ENCODE measurements around the gene MITF.
"Not testable (repeated sequence)": the region's sequence is repeated elsewhere in the genome, so short reads cannot be mapped to it uniquely, and the experiment has no call there.

Gene MITF

GRCh38 chr3:69880069-69880640, 140.9 kb downstream of the MITF start:
- DNase-seq: no peak

DNA sequence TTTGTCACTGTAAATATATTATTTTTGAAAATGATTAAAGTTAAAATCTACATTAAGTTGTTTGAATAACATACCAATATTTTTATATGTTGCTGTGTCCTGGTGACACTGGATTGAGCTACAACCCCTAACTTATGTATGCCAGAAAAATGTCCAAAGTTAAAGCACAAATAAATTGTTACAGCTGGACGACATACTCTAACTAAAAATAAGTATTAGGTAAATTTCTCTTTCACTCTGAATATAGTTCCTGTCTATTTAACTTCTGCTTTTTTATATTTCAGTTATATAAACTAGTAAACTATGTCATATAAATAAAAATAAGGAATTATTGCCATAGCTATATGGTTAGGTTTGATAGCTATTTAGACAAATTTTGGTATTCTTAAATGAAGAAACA, 141.8 kb downstream of the MITF start:
- no peak for DNase-seq

DNA sequence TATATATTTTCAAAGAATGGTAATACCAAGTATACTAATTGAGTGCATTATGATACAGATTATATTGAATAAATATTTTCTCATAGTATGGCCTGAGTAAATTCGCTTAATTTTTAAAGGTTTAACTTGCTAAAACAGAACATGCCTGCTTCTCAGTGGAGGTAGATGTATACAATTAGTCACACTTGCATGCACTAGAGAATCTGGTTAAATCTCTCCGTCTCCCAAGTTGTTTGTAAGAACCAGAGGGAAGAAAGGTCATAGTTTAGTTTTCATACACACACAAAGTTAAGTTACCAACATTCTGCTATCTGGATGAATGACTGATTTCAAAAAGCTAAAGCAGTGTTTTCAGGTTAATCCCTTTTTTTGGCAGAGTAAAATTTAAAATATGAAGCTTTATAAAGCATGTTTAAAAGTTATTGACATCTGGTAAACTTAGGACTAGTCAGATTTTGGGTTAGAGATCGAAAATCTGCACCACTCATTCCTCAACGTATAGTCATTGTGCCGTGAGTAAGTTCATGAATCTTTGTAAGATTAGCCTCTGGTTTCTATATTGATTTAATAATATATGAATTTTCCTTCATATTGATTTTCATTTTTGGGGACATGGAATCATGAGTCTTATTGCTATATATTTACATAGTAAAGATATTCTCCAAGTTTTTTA, 142.6 kb downstream of the MITF start:
- DNase-seq: no peak

DNA sequence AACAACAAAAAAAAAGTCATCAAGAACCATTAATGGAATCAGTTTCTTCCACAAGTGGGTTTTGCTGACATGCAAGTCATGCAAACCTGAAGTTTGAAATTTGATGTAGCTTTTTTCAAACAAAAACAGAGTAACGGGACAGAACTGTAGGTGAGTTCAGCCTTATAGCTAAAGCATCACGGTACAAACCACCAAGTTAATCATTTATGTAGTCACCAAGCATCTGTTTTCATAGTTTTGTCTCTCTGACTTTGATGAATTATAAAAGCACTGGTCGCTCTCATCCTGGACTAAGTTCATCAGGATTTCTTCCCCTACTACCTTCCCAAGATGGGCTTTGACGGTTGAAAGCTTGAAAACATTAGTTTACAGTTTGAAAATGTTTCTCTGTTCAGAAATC, 143.3 kb downstream of the MITF start:
- DNase-seq: no peak

DNA sequence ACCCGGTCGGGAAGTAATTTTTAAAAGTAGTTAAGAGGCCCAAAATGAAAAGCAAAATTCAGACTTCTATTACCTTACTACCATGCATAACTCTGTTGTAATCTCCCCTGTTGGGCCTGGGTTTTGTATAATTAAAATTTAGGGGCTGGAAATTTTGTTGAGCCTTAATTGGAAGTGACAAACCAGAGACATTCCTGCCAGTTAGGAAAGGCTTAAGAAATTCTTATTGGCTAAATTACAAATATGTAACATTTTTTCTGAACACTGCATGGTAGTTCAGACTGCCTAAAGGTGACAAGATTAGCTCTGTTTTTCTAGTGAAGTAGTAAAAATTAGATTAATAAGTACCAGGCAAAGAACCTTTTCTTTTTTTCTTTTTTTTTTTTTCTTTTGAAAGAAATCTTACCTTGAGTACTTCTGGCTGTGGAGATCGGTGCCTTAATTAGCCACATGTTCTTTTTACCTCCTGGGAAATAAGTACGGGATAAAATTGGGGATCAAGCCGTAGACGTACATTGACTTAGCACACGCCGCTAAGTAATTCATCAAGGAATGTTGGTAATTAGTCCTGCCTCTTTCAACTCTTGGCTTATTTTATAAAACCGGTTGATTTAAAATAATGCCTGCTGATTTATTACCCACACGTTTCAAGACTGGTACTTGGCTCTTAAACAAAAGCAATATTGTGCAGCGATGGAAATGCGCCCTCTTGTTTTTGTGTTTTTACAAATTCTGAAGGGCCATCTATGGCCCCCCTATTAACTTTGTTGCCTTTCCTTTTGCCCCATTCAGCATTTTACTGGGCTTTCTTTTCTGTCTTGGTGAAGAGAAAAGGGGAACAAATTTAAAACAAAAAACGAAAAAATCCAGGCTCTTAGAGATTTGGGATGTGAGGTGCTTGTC, 149.0 kb downstream of the MITF start:
- no peak for DNase-seq

DNA sequence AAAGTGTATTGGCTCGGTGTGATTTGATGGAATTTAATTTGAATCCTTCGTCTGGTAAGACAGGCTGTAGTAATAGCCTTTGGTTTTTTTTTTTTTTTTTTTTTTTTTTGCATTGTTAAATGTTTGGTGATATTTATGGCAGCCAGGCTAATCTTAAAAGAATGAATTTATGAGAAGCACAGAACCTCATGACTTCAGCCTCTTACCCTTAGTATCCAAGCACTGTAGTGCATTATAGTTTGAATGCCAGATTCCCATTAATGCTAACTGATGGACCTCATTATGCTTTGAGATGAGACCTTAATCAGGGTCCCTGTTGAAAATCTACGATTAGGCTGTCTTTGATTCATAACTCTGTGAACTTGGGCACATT, 149.7 kb downstream of the MITF start:
- DNase-seq: no peak

- DNase-seq: no peak
Observed at GRCh38 chr3:69890084-69890483, 150.8 kb downstream of the MITF start.

DNA sequence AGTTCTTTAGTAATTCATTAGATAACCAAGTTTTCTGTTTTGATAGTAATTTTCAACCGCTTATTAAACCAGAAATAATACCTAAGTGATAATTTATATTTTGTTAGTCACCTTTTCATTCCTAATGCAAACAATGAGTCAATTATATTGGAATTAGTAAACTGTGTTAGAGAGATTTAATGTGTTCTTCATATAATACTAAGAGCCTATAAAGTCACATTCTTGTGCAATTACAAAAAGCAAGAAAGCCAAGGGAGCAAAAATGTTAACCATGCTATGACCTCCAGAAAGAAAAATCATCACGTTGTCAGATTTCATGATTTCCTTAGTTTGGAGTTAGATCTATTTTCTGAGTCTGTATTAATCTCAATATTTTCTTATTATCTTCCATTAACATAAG, 151.4 kb downstream of the MITF start:
- no peak for DNase-seq

DNA sequence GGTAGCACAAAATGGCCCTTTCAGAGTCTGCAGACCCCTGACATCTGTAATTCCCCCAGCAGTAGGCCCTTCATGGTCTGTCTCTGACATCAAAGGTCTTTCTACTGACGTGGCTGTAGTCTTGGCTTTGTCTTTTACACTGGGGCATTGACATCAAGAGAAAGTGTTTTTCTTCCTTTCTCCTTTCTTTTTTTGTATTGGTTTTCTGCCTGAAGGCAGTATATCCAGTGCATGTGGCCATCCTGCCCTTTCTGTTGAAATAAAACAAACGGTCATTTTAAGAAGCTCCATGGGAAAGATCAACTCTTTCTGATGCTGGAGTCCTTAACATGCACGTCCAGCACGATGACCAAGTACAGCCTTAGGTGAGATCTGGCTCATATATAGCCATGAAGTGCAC, 153.4 kb downstream of the MITF start:
- no peak for DNase-seq

DNA sequence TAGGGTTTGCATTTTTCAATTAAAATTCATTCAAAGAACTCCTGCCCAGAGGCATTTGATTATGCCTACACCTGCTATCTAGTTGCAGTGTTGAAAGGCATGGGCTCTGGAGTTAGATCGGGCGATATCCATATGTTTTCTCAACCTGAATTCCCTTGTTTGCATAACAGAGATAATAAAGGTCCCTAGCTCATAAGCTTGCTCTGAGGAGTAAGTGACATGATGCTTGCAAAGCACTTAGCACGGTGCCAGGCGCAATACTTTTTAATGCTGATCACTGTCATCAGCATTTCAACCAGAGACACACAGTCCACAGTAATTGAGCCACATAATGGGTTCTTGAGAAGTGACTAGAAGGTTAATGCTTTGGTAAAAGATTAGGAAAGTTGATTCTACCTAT, 154.0 kb downstream of the MITF start:
- no peak for DNase-seq

- no peak for DNase-seq
Observed at GRCh38 chr3:69896095-69896494, 156.8 kb downstream of the MITF start.

- DNase-seq: no peak
Observed at GRCh38 chr3:69900331-69900730, 161.1 kb downstream of the MITF start.

DNA sequence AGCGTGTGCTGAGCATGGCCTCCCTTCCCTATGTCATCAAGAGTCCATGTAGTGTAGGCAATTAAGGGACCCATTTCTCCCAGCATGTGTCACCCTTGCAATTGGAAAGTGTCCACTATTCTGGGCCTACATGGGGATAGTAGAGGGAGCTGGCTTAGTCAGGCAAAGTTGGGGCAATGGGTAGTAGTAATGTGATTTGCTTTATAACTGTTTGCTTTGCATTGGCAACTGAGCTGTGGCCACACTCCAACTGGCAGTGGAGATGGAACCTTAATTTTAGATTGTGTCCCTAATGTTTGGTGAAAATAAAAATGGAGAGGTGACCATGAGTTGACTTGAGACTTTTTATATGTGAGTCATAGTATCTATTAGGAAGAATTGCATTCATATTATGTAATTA, 162.5 kb downstream of the MITF start:
- DNase-seq: no peak

DNA sequence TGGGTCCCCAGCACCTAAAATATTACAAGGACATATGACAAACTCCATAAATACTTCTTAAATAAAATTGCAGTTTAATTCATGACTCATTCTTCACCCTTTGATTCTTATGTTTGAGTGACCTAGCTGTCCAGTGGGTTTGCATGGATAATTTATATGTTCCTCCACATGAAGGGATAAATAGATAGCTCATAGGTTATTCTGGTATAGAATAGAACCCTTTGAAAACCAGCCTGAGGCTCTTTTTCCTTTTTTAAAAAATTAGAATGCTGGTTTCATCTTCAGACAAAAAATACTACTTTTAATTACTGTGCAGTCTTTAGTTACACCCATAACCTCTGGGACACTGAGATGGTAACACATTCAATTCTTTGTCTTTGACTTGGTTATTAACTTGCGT, 163.1 kb downstream of the MITF start:
- DNase-seq: no peak

DNA sequence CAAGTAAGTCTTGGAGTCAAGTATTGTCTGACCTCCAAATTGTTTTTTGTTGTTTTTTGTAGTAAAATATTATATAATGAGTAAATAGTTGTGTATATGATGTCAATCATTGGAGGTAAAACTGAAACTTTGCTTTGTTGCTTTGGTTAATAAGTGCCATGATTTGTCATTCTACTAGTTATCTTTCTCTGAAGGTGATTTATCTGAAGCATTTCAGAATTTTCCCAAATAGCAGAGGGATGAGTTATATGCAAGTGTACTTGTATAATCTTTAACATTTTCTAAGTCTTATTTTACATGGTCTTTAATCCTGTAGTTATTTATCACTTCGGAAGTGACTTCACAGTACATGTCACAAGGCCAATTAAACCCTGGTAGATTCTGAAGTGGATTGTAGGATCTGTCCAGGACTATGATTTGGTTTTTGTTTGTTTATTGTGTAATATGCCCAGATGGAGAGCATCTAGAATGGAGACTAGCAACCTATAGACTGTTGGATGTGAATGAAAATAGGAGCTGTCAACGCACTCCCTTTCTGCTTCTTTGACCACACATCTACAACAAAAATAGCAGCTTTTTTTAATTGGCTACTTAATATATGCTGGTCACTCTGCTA, 167.2 kb downstream of the MITF start:
- no peak for DNase-seq

- no peak for DNase-seq
Observed at GRCh38 chr3:69907554-69907953, 168.3 kb downstream of the MITF start.

GRCh38 chr3:69909859-69910258, 170.6 kb downstream of the MITF start:
- not testable (repeated sequence) for DNase-seq

DNA sequence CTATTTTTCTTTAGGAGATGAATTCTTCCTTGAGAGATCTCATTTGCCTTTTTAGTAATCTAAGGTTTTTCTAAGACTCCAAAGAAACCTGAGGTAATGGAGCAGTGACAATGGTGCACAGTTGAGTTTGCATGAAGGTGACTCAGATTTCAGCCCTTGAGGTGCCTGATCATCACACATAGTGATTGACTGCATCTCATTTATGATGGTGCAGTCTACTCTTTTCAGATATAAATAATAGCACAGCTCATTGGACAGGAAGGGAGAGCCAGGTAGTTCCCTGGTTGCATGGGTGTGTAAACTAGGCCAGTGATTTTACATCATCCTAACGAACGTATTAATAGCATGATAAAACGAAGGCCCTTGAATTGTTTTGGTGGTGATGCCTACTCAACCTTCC, 174.2 kb downstream of the MITF start:
- DNase-seq: no peak

DNA sequence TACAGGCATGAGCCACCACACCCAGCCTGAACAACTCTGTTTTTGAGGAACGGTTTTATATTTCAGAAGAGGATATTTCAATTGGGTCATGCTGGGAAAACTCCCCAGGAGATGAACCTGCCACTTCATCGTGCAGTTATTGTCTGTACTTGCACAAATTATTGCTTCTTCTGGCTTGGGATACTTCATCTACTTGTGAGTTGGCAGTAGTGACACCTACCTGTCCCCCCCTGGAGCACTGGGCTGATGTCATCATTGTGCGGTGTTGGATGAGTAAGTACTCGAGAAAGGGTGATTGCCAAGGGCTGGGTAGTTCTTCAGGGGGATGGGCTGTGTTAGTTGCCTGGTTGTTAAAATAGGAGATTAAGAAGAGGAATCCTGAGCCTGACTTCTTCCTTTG, 175.1 kb downstream of the MITF start:
- DNase-seq: no peak

DNA sequence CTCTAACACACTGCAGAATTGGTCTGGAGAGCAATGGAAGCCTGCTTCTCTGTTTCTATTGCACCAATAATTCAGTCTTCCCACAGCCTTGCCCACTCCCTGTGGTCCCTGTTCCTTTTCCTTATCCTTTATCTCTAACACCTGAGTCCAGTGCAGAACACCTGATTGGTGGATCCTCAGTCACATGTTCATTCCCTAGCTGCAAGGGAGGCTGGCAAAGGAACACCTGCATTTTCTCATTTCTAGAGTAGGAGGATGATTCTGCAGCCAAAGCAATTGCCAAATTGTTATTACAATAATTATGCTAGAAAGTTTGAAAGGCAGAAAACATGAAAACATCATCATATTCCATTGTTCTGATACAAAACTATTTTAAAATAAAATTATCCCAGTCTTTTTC, 176.5 kb downstream of the MITF start:
- DNase-seq: no peak

GRCh38 chr3:69920009-69920408, 180.7 kb downstream of the MITF start:
- DNase-seq: not testable (repeated sequence)

DNA sequence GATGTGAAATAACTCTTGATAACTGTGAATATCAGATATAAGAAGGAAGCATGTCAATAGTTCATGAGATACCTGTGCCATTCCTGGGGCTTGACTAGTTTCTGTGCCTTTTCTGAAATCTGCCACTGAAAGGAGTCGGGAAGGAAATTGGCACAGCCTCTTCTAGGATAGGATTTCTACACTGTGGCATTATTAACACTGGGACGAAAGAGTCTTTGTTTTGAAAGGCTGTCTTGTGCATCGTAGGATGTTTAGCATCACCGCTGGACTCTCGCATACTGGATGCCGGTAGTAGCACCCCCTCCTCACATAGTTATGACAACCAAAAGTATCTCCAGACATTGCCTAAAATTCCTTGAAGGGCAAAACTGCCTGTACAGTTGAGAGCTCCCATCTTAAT, 182.4 kb downstream of the MITF start:
- DNase-seq: no peak

GRCh38 chr3:69922521-69923000, 183.3 kb downstream of the MITF start:
- no peak for DNase-seq

- DNase-seq: no peak
Observed at GRCh38 chr3:69925506-69925905, 186.2 kb downstream of the MITF start.
